Measurements from ENCODE around the gene PSORS1C1.

The PSORS1C1 gene

GRCh38 chr6:31096656-31097055 is 17.9 kb upstream of the PSORS1C1 start:
- no peak for DNase-seq

GRCh38 chr6:31098449-31098938 is 16.1 kb upstream of the PSORS1C1 start:
- no peak for DNase-seq

GRCh38 chr6:31103136-31103535 is 11.5 kb upstream of the PSORS1C1 start:
- DNase-seq, result no peak

- no peak for DNase-seq
Observed at GRCh38 chr6:31107052-31107451, 7.5 kb upstream of the PSORS1C1 start.

GRCh38 chr6:31110825-31111582 is 3.6 kb upstream of the PSORS1C1 start:
- no peak for DNase-seq

- DNase-seq, result no peak
Observed at GRCh38 chr6:31111712-31112111, 2.9 kb upstream of the PSORS1C1 start.

GRCh38 chr6:31112478-31112877 is 2.1 kb upstream of the PSORS1C1 start, which contains the start of gene C6orf15:
Gene C6orf15 (minus strand): TSS chr6:31112575. CDS start chr6:31112555, 20 bp downstream.
- no peak for DNase-seq

GRCh38 chr6:31113861-31114540 is 599 bp upstream of the PSORS1C1 start:
- DNase-seq, result no peak

GRCh38 chr6:31114970-31115849 is 610 bp downstream of the PSORS1C1 start:
- DNase-seq, result no peak

- no peak for DNase-seq
Observed at GRCh38 chr6:31115941-31116560, 1.5 kb downstream of the PSORS1C1 start.

GRCh38 chr6:31116661-31117385 is 2.2 kb downstream of the PSORS1C1 start:
- DNase-seq, result no peak

GRCh38 chr6:31118178-31118577 is 3.6 kb downstream of the PSORS1C1 start:
- DNase-seq, result no peak

- no peak for DNase-seq
Observed at GRCh38 chr6:31120151-31120915, 5.7 kb downstream of the PSORS1C1 start, which contains the start of gene CDSN. Gene CDSN (minus strand): TSS chr6:31120446. CDS start chr6:31120419, 27 bp downstream.

- no peak for DNase-seq
Observed at GRCh38 chr6:31121131-31121790, 6.7 kb downstream of the PSORS1C1 start.

- DNase-seq, result no peak
Observed at GRCh38 chr6:31122791-31123706, 8.4 kb downstream of the PSORS1C1 start.

- DNase-seq, result no peak
Observed at GRCh38 chr6:31125162-31125561, 10.6 kb downstream of the PSORS1C1 start.

- no peak for DNase-seq
Observed at GRCh38 chr6:31125586-31126363, 11.2 kb downstream of the PSORS1C1 start.

- no peak for DNase-seq
Observed at GRCh38 chr6:31126396-31127175, 12.0 kb downstream of the PSORS1C1 start.

Data from NCI-H1694 treated with DMSO at 0.1 percent for 48 hours (cell line).